ENCODE results near the gene SCNN1B.

GRCh38 chr16:23374721-23375510 lies 72.8 kb downstream of the SCNN1B start:
- TF ChIP-seq CTCF (IDR thresholded peaks at IDR 0.05; ENCODE audit: poor library complexity, severe bottlenecking) (no peak), MXI1 (conservative IDR thresholded peaks at IDR 0.05; ENCODE audit: poor library complexity, severe bottlenecking) (no peak)
